H9 (cell line): Measurements from ENCODE around the gene CEP41. TPM values are rescaled to one million over a fixed set of nuclear protein-coding genes. Genes with fewer than 3 reads are reported as not detected.

Experiments used
- DNase-seq: peaks from one replicate; pipeline ENCODE4 v3.0.0-alpha.2; 2017
- H2AFZ ChIP-seq: one replicate; pipeline ENCODE4 v1.6.1; 2013; ENCODE audit warnings: mild to moderate bottlenecking, low read length, control low read depth, moderate library complexity
- H2AK5ac ChIP-seq: 2 replicates; pipeline ENCODE4 v1.6.1; 2013; ENCODE audit warnings: low read length, control low read depth, mixed read lengths; ENCODE audit not compliant: insufficient read length
- H2BK120ac ChIP-seq: one replicate; pipeline ENCODE4 v1.6.1; 2013; ENCODE audit warnings: low read depth, mild to moderate bottlenecking, low read length, control low read depth, inconsistent platforms; ENCODE audit not compliant: poor library complexity, severe bottlenecking
- H2BK12ac ChIP-seq: 2 replicates; pipeline ENCODE4 v1.6.1; 2013; ENCODE audit warnings: low read length, control low read depth, mixed read lengths, low read depth; ENCODE audit not compliant: insufficient read length
- H2BK15ac ChIP-seq: 2 replicates; pipeline ENCODE4 v1.6.1; 2013; ENCODE audit warnings: low read depth, low read length, control low read depth
- H2BK20ac ChIP-seq: one replicate; pipeline ENCODE4 v1.6.1; 2013; ENCODE audit warnings: low read depth, mild to moderate bottlenecking, low read length, control low read depth, inconsistent platforms; ENCODE audit not compliant: poor library complexity, severe bottlenecking
- H2BK5ac ChIP-seq: 2 replicates; pipeline ENCODE4 v1.6.1; 2013; ENCODE audit warnings: low read length, control low read depth, mixed read lengths; ENCODE audit not compliant: insufficient read length
- H3K14ac ChIP-seq: 2 replicates; pipeline ENCODE4 v1.6.1; 2013; ENCODE audit warnings: low read length, control low read depth; ENCODE audit not compliant: insufficient read depth
- H3K18ac ChIP-seq: 2 replicates; pipeline ENCODE4 v1.6.1; 2013; ENCODE audit warnings: low read depth, mild to moderate bottlenecking, mixed read lengths, low read length, control low read depth; ENCODE audit not compliant: insufficient read length
- H3K23ac ChIP-seq: 2 replicates; pipeline ENCODE4 v1.6.1; 2013; ENCODE audit warnings: low read length, control low read depth, mixed read lengths, low read depth; ENCODE audit not compliant: insufficient read length
- H3K23me2 ChIP-seq: 2 replicates; pipeline ENCODE4 v1.6.1; 2013; ENCODE audit warnings: low read depth, mild to moderate bottlenecking, mixed read lengths, low read length, control low read depth; ENCODE audit not compliant: insufficient read length, poor library complexity, severe bottlenecking
- H3K27ac ChIP-seq: 2 replicates; pipeline ENCODE4 v1.5.1; 2013; ENCODE audit warnings: low read length, control low read depth, mixed read lengths, low read depth; ENCODE audit not compliant: insufficient read length
- H3K27me3 ChIP-seq: 2 replicates; pipeline ENCODE4 v1.6.1; 2013; ENCODE audit warnings: low read length, control low read depth, inconsistent platforms; ENCODE audit not compliant: insufficient read depth
- H3K4ac ChIP-seq: 2 replicates; pipeline ENCODE4 v1.6.1; 2013; ENCODE audit warnings: low read depth, mild to moderate bottlenecking, control low read depth, inconsistent platforms, low read length, moderate library complexity
- H3K4me1 ChIP-seq: 2 replicates; pipeline ENCODE4 v1.6.1; 2013; ENCODE audit warnings: low read length, control low read depth, inconsistent platforms; ENCODE audit not compliant: insufficient read depth
- H3K4me2 ChIP-seq: 2 replicates; pipeline ENCODE4 v1.6.1; 2013; ENCODE audit warnings: low read length, control low read depth, mixed read lengths; ENCODE audit not compliant: insufficient read length, insufficient read depth
- H3K56ac ChIP-seq: 2 replicates; pipeline ENCODE4 v1.6.1; 2013; ENCODE audit warnings: low read depth, mild to moderate bottlenecking, mixed read lengths, low read length, control low read depth; ENCODE audit not compliant: insufficient read length
- H3K79me1 ChIP-seq: 2 replicates; pipeline ENCODE4 v1.6.1; 2013; ENCODE audit warnings: low read depth, mild to moderate bottlenecking, moderate library complexity, low read length, control low read depth, inconsistent platforms; ENCODE audit not compliant: insufficient read depth, poor library complexity, severe bottlenecking
- H3K79me2 ChIP-seq: 2 replicates; pipeline ENCODE4 v1.6.1; 2013; ENCODE audit warnings: low read length, control low read depth, inconsistent platforms; ENCODE audit not compliant: insufficient read depth
- H3K9ac ChIP-seq: 2 replicates; pipeline ENCODE4 v1.6.1; 2013; ENCODE audit warnings: low read length, control low read depth, mixed read lengths; ENCODE audit not compliant: insufficient read length; ENCODE audit errors: extremely low read depth
- H3K9me3 ChIP-seq: one replicate; pipeline ENCODE4 v1.6.1; 2013; ENCODE audit warnings: low read depth, low read length, inconsistent platforms; ENCODE audit not compliant: control insufficient read depth
- H3T11ph ChIP-seq: one replicate; pipeline ENCODE4 v1.6.1; 2013; ENCODE audit warnings: mild to moderate bottlenecking, low read length, control low read depth, inconsistent platforms
- H4K20me1 ChIP-seq: one replicate; pipeline ENCODE4 v1.6.1; 2013; ENCODE audit not compliant: control insufficient read depth, insufficient read length, insufficient read depth
- H4K5ac ChIP-seq: 2 replicates; pipeline ENCODE4 v1.6.1; 2013; ENCODE audit warnings: low read depth, mild to moderate bottlenecking, mixed read lengths, low read length, control low read depth; ENCODE audit not compliant: insufficient read length
- H4K8ac ChIP-seq: replicated peaks from 2 replicates; pipeline ENCODE4 v1.6.1; 2013; ENCODE audit warnings: low read length, control low read depth, mixed read lengths, low read depth; ENCODE audit not compliant: insufficient read length
- H4K91ac ChIP-seq: 2 replicates; pipeline ENCODE4 v1.6.1; 2013; ENCODE audit warnings: low read depth, mild to moderate bottlenecking, moderate library complexity, mixed read lengths, low read length, control low read depth; ENCODE audit not compliant: insufficient read length
- H3K27ac Mint-ChIP-seq, 3 experiments: 2 replicates in 2 of 3; 3 replicates in 1 of 3; pipeline ENCODE4 v1.8.0; 2020 to 2021; ENCODE audit warnings: mixed read lengths in 3 of 3, mild to moderate bottlenecking in 1 of 3, moderate library complexity in 1 of 3
- H3K27me3 Mint-ChIP-seq: 2 replicates; pipeline ENCODE4 v1.8.0; 2021; ENCODE audit warnings: low read depth, mild to moderate bottlenecking, moderate library complexity, mixed read lengths
- H3K36me3 Mint-ChIP-seq, 3 experiments: 2 replicates in 2 of 3; 3 replicates in 1 of 3; pipeline ENCODE4 v1.8.0; 2020 to 2021; ENCODE audit warnings: low read depth in 3 of 3, mixed read lengths in 3 of 3; ENCODE audit not compliant: insufficient read depth in 1 of 3
- H3K4me1 Mint-ChIP-seq, 2 experiments: 2 replicates each; pipeline ENCODE4 v1.8.0; 2020; ENCODE audit warnings: mixed read lengths in 2 of 2
- H3K4me3 Mint-ChIP-seq, 2 experiments: 2 replicates in 1 of 2; 3 replicates in 1 of 2; pipeline ENCODE4 v1.8.0; 2020 to 2021; ENCODE audit warnings: mild to moderate bottlenecking in 2 of 2, mixed read lengths in 2 of 2, moderate library complexity in 1 of 2
- H3K9me3 Mint-ChIP-seq, 2 experiments: 2 replicates in 1 of 2; 3 replicates in 1 of 2; pipeline ENCODE4 v1.8.0; 2020; ENCODE audit warnings: mild to moderate bottlenecking in 2 of 2, mixed read lengths in 2 of 2, moderate library complexity in 1 of 2
- WGBS: extraction: QIAGEN DNeasy Blood & Tissue Kit; methylation state at CpG from one replicate; pipeline ENCODE4 v1.1.7; 2013; ENCODE audit warnings: missing lambda C conversion rate, low lambda C conversion rate, mixed read lengths; ENCODE audit not compliant: insufficient read length; ENCODE audit errors: extremely low coverage; 5-methylcytosine and 5-hydroxymethylcytosine counted together
- total RNA-seq: library from RNA; stranded (reverse); gene quantifications from 2 replicates; pipeline ENCODE4 v1.2.1, GENCODE V29; 2021
- TF ChIP-seq, protein P1 (sequence below): fragments of 200-600 bp; sonication (generic); conservative IDR thresholded peaks from 3 replicates; pipeline ENCODE4 v1.8.0; 2021; ENCODE audit warnings: antibody characterized with exemption, mild to moderate bottlenecking

CEP41 gene
- total RNA-seq, 1 experiment from 2014 or later, result 9.7 TPM

DNA sequence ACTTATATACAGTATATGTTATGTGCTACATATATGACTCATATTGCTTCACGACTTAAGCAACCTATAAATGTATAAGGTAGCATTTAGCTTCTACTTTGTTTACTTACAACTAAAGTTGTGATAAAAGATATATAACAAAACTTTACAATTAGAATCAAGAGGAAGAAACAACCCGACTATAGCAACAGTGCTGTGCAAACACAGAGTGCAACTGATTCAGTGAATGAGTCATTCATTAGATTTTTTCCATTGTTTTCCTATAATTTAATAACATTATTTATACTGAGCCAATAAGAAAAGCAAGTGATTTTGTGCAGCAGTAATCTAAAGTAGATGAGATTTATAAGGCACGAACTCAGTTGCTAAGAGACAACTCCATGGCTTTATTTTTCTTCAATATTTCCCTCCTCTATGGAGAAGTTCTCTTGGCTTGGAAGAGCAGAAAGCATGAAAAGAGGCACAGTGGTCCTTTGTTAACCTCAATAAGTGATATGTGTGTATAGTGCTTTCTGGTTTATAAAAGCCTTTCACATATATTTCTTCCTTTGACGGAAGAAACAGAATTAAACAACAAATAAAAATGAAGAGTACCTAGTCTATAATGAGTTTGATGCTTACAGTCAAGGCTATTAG, 19.8 kb downstream of the CEP41 start:
- no peak overlapping the region for H2AK5ac ChIP-seq
- no CpG with 5 or more reads among the region's 4 CpGs for WGBS

More for the DNA sequence above, 19.8 kb downstream of the CEP41 start:
- Histone ChIP-seq H3K4me2 (no peak overlapping the region), H2BK5ac (no peak overlapping the region), H3K18ac (no peak overlapping the region), H4K91ac (no peak overlapping the region), H3K4me1 (no peaks in the 10 kb centered on the region), H3K23ac (no peak overlapping the region), H4K5ac (no peak overlapping the region), H3K27me3 (no peaks in the 10 kb centered on the region), H3K9me3 (no peaks in the 10 kb centered on the region), H3K27ac (no peak overlapping the region), H2BK120ac (no peak overlapping the region), H3K79me2 (no peaks in the 10 kb centered on the region), H3K56ac (no peak overlapping the region), H3K79me1 (no peaks in the 10 kb centered on the region), H3T11ph (no peak overlapping the region), H3K14ac (no peak overlapping the region), H2BK20ac (no peak overlapping the region), H3K23me2 (no peaks in the 10 kb centered on the region), H4K8ac (no peak overlapping the region), H2AFZ (no peak overlapping the region), H2BK15ac (no peak overlapping the region), H3K9ac (no peak overlapping the region), H2BK12ac (no peak overlapping the region), H3K4ac (no peak overlapping the region), H4K20me1 (no peaks in the 10 kb centered on the region)
- no peaks in the 10 kb centered on the region for H3K27me3 Mint-ChIP-seq
- no peak for DNase-seq
- peak overlapping the region in 1 of 3 experiments; percentile 74; a peak in 2 of 7 replicates for H3K27ac Mint-ChIP-seq
- TF ChIP-seq, protein P1, sequence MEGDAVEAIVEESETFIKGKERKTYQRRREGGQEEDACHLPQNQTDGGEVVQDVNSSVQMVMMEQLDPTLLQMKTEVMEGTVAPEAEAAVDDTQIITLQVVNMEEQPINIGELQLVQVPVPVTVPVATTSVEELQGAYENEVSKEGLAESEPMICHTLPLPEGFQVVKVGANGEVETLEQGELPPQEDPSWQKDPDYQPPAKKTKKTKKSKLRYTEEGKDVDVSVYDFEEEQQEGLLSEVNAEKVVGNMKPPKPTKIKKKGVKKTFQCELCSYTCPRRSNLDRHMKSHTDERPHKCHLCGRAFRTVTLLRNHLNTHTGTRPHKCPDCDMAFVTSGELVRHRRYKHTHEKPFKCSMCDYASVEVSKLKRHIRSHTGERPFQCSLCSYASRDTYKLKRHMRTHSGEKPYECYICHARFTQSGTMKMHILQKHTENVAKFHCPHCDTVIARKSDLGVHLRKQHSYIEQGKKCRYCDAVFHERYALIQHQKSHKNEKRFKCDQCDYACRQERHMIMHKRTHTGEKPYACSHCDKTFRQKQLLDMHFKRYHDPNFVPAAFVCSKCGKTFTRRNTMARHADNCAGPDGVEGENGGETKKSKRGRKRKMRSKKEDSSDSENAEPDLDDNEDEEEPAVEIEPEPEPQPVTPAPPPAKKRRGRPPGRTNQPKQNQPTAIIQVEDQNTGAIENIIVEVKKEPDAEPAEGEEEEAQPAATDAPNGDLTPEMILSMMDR, result no peak
- no peaks in the 10 kb centered on the region for H3K36me3 Mint-ChIP-seq
- H3K4me3 Mint-ChIP-seq, result no peak overlapping the region
- H3K9me3 Mint-ChIP-seq, result no peaks in the 10 kb centered on the region
- H3K4me1 Mint-ChIP-seq, result peaks cover 20 to 38% of the 10 kb centered on the region in 2 experiments
